K562 (cell line): ENCODE results near the gene SURF4.

Experiments used
- CEBPB ChIP-seq: fragments of 450-650 bp; IDR thresholded peaks from 2 replicates; pipeline ENCODE4 v1.6.1; 2016; ENCODE audit warnings: missing genetic modification characterization, missing compliant biosample characterization
- CTCF ChIP-seq, 3 experiments: IDR thresholded peaks in 2 of 3; conservative IDR thresholded peaks in 1 of 3; 2 replicates each; pipeline ENCODE4 v1.5.1; 2011 to 2012; ENCODE audit warnings: low read length in 3 of 3, mild to moderate bottlenecking in 3 of 3, control low read depth in 2 of 3, improper control_type of control experiment in 1 of 3, inconsistent platforms in 1 of 3, low read depth in 1 of 3, mixed read lengths in 1 of 3, moderate library complexity in 1 of 3; ENCODE audit not compliant: insufficient read depth in 2 of 3
- LCOR ChIP-seq: sonication (generic); formaldehyde crosslinking; IDR thresholded peaks from 2 replicates; pipeline ENCODE4 v1.8.0; 2022; ENCODE audit warnings: mild to moderate bottlenecking, missing genetic modification reagents
- NFIC ChIP-seq: fragments of 450-650 bp; IDR thresholded peaks from 2 replicates; pipeline ENCODE4 v1.6.1; 2017; ENCODE audit warnings: mild to moderate bottlenecking, inconsistent platforms
- SUPT5H ChIP-seq: fragments of 450-650 bp; IDR thresholded peaks from 2 replicates; pipeline ENCODE4 v1.6.1; 2016
- WHSC1 ChIP-seq: IDR thresholded peaks from one replicate; pipeline ENCODE4 v1.6.1; 2012; ENCODE audit warnings: low read length, control low read depth, inconsistent platforms
- ZNF511 ChIP-seq: sonication (generic); formaldehyde crosslinking; IDR thresholded peaks from 2 replicates; pipeline ENCODE4 v1.8.0; 2022; ENCODE audit warnings: mild to moderate bottlenecking, missing genetic modification reagents
- ZNF639 ChIP-seq, 2 experiments: fragments of 200-800 bp in 1 of 2; sonication (Bioruptor generic) in 1 of 2; sonication (generic) in 1 of 2; formaldehyde crosslinking in 1 of 2; IDR thresholded peaks in 1 of 2; conservative IDR thresholded peaks in 1 of 2; 2 replicates each; pipeline versions ENCODE4 v1.5.0 to v1.6.1; 2016 to 2020; ENCODE audit warnings: missing compliant biosample characterization in 1 of 2, missing genetic modification characterization in 1 of 2, missing genetic modification reagents in 1 of 2
- TF ChIP-seq, protein P1 (sequence below): sonication (generic); formaldehyde crosslinking; IDR thresholded peaks from 2 replicates; pipeline ENCODE4 v1.8.1; 2023; ENCODE audit warnings: mild to moderate bottlenecking, missing genetic modification reagents

GRCh38 chr9:133341369-133342068, 34.3 kb downstream of the SURF4 start:
- TF ChIP-seq WHSC1 (no peak), LCOR (CRISPR knock-in tag) (no peak), CTCF (IDR thresholded peaks at IDR 0.05 in 2 of 3, conservative IDR thresholded peaks at IDR 0.05 in 1 of 3; ENCODE audit: insufficient read depth in 2 of 3, low read depth in 1 of 3, low read length in 3 of 3) (no peak), ZNF511 (no peak), CEBPB (no peak), SUPT5H (no peak), NFIC (no peak), ZNF639 (CRISPR knock-in tag; conservative IDR thresholded peaks at IDR 0.05 in 1 of 2, IDR thresholded peaks at IDR 0.05 in 1 of 2) (no peak)
- TF ChIP-seq, protein P1, sequence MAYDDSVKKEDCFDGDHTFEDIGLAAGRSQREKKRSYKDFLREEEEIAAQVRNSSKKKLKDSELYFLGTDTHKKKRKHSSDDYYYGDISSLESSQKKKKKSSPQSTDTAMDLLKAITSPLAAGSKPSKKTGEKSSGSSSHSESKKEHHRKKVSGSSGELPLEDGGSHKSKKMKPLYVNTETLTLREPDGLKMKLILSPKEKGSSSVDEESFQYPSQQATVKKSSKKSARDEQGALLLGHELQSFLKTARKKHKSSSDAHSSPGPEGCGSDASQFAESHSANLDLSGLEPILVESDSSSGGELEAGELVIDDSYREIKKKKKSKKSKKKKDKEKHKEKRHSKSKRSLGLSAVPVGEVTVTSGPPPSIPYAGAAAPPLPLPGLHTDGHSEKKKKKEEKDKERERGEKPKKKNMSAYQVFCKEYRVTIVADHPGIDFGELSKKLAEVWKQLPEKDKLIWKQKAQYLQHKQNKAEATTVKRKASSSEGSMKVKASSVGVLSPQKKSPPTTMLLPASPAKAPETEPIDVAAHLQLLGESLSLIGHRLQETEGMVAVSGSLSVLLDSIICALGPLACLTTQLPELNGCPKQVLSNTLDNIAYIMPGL: no peak
